HG02678 (cell line): ENCODE data around the gene CGN.

Experiments used
- ATAC-seq: cut with Tn5 transposase; IDR thresholded peaks from one replicate; pipeline ENCODE4 v1.9.1; 2021; ENCODE audit warnings: mild to moderate bottlenecking, moderate library complexity; ENCODE audit not compliant: unreplicated experiment

CGN gene

DNA sequence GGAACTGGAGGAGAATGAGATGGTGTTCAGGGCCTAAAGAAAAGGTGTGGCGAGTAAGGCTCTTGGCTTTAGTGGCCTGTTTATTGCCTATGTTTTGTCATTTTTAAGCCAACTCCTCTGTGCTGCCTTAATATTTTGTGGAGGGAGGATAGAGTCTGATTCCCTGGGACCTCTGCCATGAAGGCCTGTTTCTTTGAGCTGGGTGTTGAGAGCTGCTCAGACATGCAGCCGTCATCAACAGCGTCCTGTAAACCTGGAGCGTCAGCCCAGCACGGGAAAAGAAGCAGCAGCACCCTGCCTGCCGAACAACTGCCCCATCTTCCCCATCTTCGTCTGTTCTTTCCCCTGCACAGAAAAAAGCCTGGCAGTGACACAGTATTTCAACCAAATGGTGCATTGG, 73.6 kb downstream of the CGN start:
- no peak for ATAC-seq

DNA sequence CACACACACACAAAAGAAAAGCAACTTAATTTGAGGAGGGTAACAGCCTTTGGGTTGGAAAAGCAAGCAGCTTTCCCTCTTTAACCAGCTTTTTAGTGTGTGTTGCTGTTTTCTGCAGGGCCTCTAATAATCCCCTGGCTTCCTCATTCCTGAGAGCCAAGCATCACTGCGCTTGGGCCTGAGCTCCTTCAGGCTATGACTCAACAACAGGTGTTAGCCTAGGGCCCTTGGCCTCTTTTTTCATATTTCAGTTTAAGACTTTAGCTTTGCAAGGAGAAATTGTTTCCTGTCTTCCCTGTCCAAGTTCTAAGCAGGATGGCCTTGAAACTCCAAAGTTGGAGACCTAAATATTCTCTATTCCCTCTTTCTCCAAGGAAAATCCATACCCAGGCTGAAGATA, 74.4 kb downstream of the CGN start:
- no peak for ATAC-seq
